Astrocyte (in vitro differentiated cells and primary cell): ENCODE data around the gene MLLT1. TPM values are rescaled to one million over a fixed set of nuclear protein-coding genes. Genes with fewer than 3 reads are reported as not detected.
A peak's percentile ranks its signal among the peaks of the same experiment; 100 is the strongest.

Experiments used
- DNase-seq: peaks from one replicate; pipeline ENCODE4 v3.0.0-alpha.2; 2010; ENCODE audit warnings: low read depth
- FAIRE-seq: peaks from 2 replicates; lab custom pipeline; 2011; peaks lifted over from hg19 to GRCh38; lab: Jason Lieb, UNC
- H2AFZ ChIP-seq: 2 replicates; pipeline ENCODE4 v1.6.0; 2012; ENCODE audit warnings: low read depth, low read length, inconsistent platforms
- H3K27ac ChIP-seq: 2 replicates; pipeline ENCODE4 v1.5.1; 2011; ENCODE audit warnings: low read depth, low read length, inconsistent platforms
- H3K27me3 ChIP-seq: 2 replicates; pipeline ENCODE4 v1.6.0; 2011; ENCODE audit warnings: low read length, inconsistent platforms; ENCODE audit not compliant: insufficient read depth
- H3K36me3 ChIP-seq: 2 replicates; pipeline ENCODE4 v1.5.1; 2011; ENCODE audit warnings: low read length, inconsistent platforms; ENCODE audit not compliant: insufficient read depth
- H3K4me1 ChIP-seq: 2 replicates; pipeline ENCODE4 v1.5.1; 2011; ENCODE audit warnings: low read length, inconsistent platforms; ENCODE audit not compliant: insufficient read depth
- H3K4me2 ChIP-seq: 2 replicates; pipeline ENCODE4 v1.6.0; 2012; ENCODE audit warnings: low read length, inconsistent platforms
- H3K4me3 ChIP-seq: 2 replicates; pipeline ENCODE4 v1.5.1; 2011; ENCODE audit warnings: low read depth, mild to moderate bottlenecking, low read length, inconsistent platforms; ENCODE audit not compliant: insufficient read depth
- H3K79me2 ChIP-seq: 2 replicates; pipeline ENCODE4 v1.6.0; 2012; ENCODE audit warnings: mild to moderate bottlenecking, low read length, inconsistent platforms; ENCODE audit not compliant: insufficient read depth
- H3K9ac ChIP-seq: 2 replicates; pipeline ENCODE4 v1.6.0; 2012; ENCODE audit warnings: mild to moderate bottlenecking, low read length, inconsistent platforms
- H3K9me3 ChIP-seq: 2 replicates; pipeline ENCODE4 v1.5.1; 2012; ENCODE audit warnings: low read depth, mild to moderate bottlenecking, low read length, inconsistent platforms; ENCODE audit not compliant: insufficient read depth
- H4K20me1 ChIP-seq: 2 replicates; pipeline ENCODE4 v1.6.0; 2012; ENCODE audit warnings: low read length, inconsistent platforms; ENCODE audit not compliant: insufficient read depth
- H3K27ac Mint-ChIP-seq: one replicate; pipeline ENCODE4 v1.8.0; 2021; ENCODE audit warnings: mild to moderate bottlenecking, mixed read lengths; ENCODE audit not compliant: unreplicated experiment
- H3K27me3 Mint-ChIP-seq: one replicate; pipeline ENCODE4 v1.8.0; 2021; ENCODE audit warnings: low read depth, mixed read lengths; ENCODE audit not compliant: unreplicated experiment
- H3K36me3 Mint-ChIP-seq: one replicate; pipeline ENCODE4 v1.8.0; 2021; ENCODE audit warnings: low read depth, mixed read lengths; ENCODE audit not compliant: unreplicated experiment
- H3K4me1 Mint-ChIP-seq: one replicate; pipeline ENCODE4 v1.8.0; 2021; ENCODE audit warnings: low read depth, mixed read lengths; ENCODE audit not compliant: unreplicated experiment
- H3K4me3 Mint-ChIP-seq: one replicate; pipeline ENCODE4 v1.8.0; 2021; ENCODE audit warnings: mild to moderate bottlenecking, moderate library complexity, mixed read lengths; ENCODE audit not compliant: unreplicated experiment
- H3K9me3 Mint-ChIP-seq: one replicate; pipeline ENCODE4 v1.8.0; 2021; ENCODE audit warnings: mild to moderate bottlenecking, mixed read lengths; ENCODE audit not compliant: unreplicated experiment
- EZH2 ChIP-seq: IDR thresholded peaks from 2 replicates; pipeline ENCODE4 v1.6.1; 2012; ENCODE audit warnings: mild to moderate bottlenecking, low read length, inconsistent platforms; ENCODE audit not compliant: insufficient read depth
- total RNA-seq: library from RNA; stranded (reverse); gene quantifications from 2 replicates; pipeline ENCODE4 v1.2.1, GENCODE V29; 2021
- TF ChIP-seq, protein P1 (sequence below): IDR thresholded peaks from 2 replicates; pipeline ENCODE4 v1.5.1; 2011; ENCODE audit warnings: low read depth, mild to moderate bottlenecking, inconsistent platforms, low read length, moderate library complexity; ENCODE audit not compliant: insufficient read depth

MLLT1 gene
- total RNA-seq, 1 donor from 2014 or later: 46.0 TPM

DNA sequence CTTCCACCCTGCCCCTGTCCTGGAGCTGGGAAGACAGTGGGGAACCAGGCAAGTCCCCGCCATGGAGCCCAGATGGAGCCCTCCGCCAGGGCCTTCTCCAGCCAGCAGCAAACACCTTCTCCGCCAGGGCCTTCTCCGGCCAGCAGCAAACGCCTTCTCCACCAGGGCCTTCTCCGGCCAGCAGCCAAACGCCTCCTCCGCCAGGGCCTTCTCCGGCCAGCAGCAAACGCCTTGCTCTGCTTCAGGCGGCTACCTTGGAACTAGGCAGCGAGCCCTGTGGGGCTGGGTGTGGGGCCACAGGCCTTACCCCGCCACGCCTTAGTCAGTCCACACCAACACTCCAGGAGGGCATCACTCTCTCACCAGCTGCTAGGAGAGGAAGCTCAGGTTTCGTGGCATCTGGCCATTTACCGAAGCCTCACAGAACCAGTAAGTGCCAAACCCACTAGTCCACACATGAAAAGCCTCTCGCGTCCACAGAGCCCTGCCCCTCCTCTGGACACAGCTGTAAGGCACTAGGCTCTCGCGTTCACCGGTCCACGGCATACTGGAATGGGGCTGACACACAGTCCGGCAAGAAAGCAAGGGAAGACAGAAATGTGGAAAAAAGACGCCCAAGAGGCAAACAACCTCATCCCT is 41.0 kb downstream of the MLLT1 start:
- H3K4me1 ChIP-seq: peaks cover 51% of the 10 kb centered on the region

GRCh38 chr19:6238256-6238642 is 41.5 kb downstream of the MLLT1 start:
- peaks cover 18% of the 10 kb centered on the region for H3K4me1 Mint-ChIP-seq

More for the DNA sequence above, 41.0 kb downstream of the MLLT1 start:
- H3K9me3 ChIP-seq: no peaks in the 10 kb centered on the region
- peak overlapping the region; percentile 33 for H3K9ac ChIP-seq
- peak overlapping the region; percentile 43 for H3K27ac ChIP-seq
- TF ChIP-seq, protein P1, sequence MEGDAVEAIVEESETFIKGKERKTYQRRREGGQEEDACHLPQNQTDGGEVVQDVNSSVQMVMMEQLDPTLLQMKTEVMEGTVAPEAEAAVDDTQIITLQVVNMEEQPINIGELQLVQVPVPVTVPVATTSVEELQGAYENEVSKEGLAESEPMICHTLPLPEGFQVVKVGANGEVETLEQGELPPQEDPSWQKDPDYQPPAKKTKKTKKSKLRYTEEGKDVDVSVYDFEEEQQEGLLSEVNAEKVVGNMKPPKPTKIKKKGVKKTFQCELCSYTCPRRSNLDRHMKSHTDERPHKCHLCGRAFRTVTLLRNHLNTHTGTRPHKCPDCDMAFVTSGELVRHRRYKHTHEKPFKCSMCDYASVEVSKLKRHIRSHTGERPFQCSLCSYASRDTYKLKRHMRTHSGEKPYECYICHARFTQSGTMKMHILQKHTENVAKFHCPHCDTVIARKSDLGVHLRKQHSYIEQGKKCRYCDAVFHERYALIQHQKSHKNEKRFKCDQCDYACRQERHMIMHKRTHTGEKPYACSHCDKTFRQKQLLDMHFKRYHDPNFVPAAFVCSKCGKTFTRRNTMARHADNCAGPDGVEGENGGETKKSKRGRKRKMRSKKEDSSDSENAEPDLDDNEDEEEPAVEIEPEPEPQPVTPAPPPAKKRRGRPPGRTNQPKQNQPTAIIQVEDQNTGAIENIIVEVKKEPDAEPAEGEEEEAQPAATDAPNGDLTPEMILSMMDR: no peak
- TF ChIP-seq EZH2: no peak
- H3K27ac Mint-ChIP-seq: no peak overlapping the region
- H3K79me2 ChIP-seq: peaks cover 94% of the 10 kb centered on the region
- H2AFZ ChIP-seq: no peak overlapping the region
- H4K20me1 ChIP-seq: peaks cover 96% of the 10 kb centered on the region
- no peaks in the 10 kb centered on the region for H3K9me3 Mint-ChIP-seq
- H3K36me3 ChIP-seq: no peaks in the 10 kb centered on the region
- no peaks in the 10 kb centered on the region for H3K36me3 Mint-ChIP-seq
- DNase-seq (peak; percentile 66), FAIRE-seq (no peak)
- H3K27me3 Mint-ChIP-seq: no peaks in the 10 kb centered on the region
- no peaks in the 10 kb centered on the region for H3K27me3 ChIP-seq
- H3K4me3 Mint-ChIP-seq: no peak overlapping the region
- H3K4me2 ChIP-seq: peak overlapping the region; percentile 30
- peaks cover 19% of the 10 kb centered on the region for H3K4me1 Mint-ChIP-seq
- H3K4me3 ChIP-seq: no peak overlapping the region

More at GRCh38 chr19:6238256-6238642, 41.5 kb downstream of the MLLT1 start:
- TF ChIP-seq, protein P1: no peak
- TF ChIP-seq EZH2: no peak
- Histone ChIP-seq H3K27ac (peak overlapping the region; percentile 43), H3K4me1 (peaks cover 52% of the 10 kb centered on the region), H3K9me3 (no peaks in the 10 kb centered on the region), H3K4me3 (no peak overlapping the region), H3K36me3 (no peaks in the 10 kb centered on the region), H3K27me3 (no peaks in the 10 kb centered on the region), H2AFZ (no peak overlapping the region), H3K9ac (no peak overlapping the region), H3K4me2 (peak overlapping the region; percentile 30), H3K79me2 (peaks cover 96% of the 10 kb centered on the region), H4K20me1 (peaks cover 97% of the 10 kb centered on the region)
- H3K4me3 Mint-ChIP-seq: no peak overlapping the region
- no peaks in the 10 kb centered on the region for H3K36me3 Mint-ChIP-seq
- no peak overlapping the region for H3K27ac Mint-ChIP-seq
- H3K9me3 Mint-ChIP-seq: no peaks in the 10 kb centered on the region
- no peak for FAIRE-seq
- no peaks in the 10 kb centered on the region for H3K27me3 Mint-ChIP-seq
- DNase-seq: peak; percentile 22
